ENCODE measurements around the gene ILF2.

ILF2 gene

DNA sequence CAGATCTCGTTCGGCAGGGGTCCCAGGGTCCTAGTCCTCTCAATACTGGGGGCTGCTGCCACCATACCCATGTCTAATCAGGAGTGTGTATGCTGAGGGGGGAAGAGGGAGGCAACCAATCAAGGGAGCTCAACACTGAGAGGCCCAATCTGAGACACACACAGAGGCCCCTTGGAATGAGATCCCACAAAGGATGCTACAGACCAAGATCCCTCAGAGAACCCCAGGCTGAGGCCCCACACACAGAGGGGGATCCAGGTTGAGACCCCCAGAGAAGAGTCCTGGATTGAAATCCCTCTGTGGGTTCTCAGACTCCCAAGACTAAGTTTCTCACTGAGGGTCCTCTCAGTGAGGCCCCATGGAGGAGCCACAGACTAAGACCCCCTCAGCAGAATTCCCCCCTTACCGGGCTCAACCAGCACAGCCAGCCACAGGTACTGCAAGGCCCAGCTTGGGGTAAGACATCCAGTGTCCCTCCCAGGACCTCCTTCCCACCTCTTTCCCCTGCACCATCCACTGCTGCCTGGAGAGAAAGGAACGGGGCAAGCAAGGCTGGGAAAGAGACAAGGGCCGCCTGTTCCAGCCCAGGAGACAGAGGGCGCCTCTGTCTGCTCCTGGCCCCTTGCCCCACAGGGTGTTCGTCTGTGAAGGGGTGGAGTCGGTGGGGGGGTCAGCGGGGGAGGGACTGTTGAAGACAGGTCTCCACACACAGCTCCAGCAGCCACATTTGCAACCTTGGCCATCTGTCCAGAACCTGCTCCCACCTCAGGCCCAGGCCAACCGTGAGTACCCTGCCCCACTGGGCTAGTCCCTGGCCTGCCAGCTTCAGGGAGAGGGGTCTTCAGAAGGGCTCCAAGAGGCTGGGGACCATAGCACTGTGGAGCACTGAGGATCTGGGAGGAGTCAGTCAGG lies 42.8 kb downstream of the ILF2 start, which contains the start of gene S100A1:
TSS of gene S100A1 (plus strand) at position 720 of the 912 bp plus-strand sequence. CDS start 2,088 bp downstream, outside the sequence.
- DNase-seq (ENCODE audit: low read depth) = no peak

DNA sequence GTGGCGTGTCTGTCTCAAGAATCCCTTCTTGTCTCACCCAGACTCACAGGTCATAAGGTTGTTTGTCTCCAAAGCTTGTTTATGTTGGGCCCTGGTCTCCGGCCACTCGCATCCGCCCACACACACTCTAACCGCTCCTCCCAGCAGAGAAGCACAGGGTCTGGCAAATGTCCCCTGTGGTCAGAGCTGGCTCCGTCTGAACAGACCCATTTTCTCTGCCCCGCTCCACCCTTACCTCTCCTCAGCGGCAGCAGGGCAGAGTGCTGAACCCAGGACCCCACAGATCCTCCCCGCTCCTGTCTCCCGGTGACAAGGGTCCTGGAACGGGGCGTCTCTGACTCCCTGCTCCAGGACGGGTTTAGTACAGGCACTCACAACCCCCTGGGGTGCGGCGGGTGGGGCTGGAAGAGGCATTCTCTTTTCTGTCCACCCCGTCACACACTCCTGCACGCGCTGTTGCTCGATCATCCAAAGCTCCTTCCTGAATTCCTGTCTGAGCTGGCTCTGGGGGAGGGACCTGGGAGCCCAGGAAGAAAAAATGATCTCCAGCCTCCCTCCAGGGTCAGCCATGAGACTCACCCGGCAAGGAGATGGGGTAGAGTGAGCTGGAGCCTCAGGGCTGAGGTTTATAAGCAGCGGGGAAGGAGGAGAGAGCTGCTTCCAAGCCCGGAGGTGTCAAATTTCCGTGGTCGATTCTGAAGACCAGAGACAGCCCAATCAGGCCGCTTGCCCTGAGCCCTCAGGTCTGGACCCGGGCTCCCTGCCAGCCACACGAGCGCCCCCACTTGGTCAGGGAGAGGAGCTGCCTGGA lies 43.7 kb downstream of the ILF2 start, which contains the start of gene S100A13:
TSS of gene S100A13 (minus strand) at position 602 of the 811 bp plus-strand sequence. CDS start 1,033 bp downstream, outside the sequence.
- DNase-seq (ENCODE audit: low read depth) = peak; percentile 83

DNA sequence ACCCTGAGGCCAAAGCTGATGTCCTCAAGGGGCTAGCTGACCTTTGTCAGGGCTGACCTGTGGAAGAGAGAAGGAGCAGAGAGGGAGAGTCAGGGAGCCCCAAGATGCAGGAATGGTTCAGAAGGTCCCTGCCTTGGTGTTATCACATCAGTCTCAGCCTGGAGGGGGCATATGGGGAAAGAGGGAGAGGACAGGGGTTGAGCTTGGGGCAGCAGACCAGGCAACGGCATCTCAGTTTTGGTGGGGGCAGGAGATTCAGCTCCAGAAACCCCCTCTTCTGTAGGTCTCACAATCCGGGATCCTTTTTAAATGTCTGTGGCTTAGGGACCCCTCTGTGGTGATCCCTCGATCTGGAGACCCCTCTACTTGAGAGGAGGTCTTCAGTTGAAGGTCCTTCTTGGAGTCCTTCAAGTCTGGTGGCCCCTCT lies 44.3 kb downstream of the ILF2 start:
- DNase-seq (ENCODE audit: low read depth) = no peak

DNA sequence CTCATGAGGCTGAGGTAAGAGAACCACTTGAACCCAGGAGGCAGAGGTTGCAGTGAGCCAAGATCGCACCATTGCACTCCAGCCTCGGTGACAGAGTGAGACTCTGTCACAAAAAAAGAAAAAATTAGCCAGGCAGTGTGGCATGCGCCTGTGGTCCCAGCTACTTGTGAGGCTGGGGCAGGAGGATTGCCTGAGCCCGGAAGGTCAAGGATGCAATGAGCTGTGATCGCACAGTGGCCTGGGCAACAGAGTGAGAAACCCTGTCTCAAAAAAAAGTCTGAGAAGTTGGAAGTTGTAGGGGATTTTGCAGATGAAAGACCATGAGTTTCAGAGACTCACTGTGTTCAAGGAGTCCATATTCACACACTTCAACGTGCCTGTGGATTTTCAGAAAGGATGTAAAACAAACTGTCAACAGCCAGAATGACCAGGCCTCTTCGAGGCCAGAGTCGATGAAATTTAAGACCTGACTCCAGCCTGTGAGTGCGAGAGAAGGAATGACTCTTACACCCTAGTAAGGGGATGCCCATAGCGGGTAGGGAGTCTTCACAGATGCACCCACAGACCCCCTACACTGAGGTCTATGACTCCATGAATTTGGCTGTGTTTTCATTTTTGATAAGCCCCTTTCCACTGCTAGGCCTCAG lies 45.7 kb downstream of the ILF2 start:
- DNase-seq (ENCODE audit: low read depth) = no peak

DNA sequence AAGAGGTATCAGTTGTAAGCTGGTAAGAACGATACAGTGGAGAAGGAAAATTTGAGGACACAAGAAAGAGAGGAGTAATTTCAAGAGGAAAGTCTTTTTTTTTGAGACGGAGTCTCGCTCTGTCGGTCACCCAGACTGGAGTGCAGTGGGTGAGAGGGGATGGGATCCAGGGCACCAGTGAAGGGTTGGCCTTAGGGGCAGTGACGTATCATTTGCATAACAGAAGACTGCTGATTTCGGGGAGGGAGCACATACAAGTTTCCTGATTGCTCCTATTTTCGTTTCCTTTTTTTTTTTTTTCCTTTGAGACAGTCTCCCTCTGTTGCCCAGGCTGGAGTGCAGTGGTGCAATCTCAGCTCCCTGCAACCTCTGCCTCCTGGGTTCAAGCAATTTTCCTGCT lies 47.7 kb downstream of the ILF2 start:
- no peak for DNase-seq (ENCODE audit: low read depth)

DNA sequence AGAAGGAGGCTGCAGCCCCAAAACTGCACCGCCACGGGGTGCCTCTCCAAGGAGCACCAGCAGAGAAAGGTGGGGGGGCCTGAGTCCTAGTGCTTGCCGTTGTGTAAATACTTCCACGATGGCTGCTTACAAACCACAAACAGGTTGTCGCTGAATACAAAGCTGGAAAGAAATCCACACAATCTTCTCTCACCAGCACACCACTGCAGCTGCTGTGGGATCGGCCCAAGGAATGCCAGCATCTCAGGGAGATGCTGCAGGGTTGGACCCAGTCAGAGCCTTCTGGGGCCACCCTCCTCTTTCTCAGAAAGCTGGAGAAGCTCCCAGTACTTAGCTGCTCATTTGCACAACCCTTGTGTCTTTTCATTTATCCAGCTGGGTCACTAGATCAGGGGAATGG lies 51.6 kb downstream of the ILF2 start:
- DNase-seq (ENCODE audit: low read depth) = no peak

DNA sequence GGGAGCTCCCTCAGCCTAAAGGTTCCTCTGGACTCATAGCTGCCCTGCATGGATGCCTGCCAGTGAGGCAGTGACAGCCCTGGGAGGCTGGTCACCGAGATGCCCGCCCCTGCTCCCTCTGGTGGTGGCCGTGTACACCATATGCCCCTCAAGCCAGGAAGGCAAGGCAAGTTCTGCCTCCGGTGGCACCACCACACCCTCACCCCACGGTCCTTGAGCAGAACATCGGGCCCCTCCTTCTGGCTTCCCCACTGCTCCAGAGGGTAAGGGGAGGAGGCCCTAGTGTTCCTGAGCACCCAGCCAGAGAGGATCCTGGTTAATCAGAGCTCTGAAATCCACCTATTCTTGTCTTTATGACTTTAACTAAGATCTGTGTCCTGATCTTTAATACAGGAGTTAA lies 53.1 kb downstream of the ILF2 start:
- no peak for DNase-seq (ENCODE audit: low read depth)

DNA sequence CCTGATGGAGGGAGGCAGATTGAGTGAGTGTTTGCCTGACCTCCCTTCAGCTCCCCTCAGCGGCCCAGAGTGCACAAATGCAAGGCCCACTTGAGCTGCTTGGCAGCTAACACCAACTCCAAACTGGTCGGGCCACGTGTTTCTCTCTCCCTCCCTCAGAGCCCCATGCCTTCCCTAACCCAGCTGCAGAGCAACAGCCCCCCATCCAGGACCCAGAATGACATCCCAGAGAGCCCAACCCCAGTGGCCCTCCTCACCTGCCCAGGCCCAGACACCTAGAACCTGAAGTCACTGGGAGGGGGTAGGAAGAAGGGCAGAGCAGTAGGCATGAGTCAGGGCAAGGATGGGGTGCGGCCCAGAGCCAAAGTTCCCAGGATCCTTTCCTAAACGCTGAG lies 53.9 kb downstream of the ILF2 start:
- no peak for DNase-seq (ENCODE audit: low read depth)

DNA sequence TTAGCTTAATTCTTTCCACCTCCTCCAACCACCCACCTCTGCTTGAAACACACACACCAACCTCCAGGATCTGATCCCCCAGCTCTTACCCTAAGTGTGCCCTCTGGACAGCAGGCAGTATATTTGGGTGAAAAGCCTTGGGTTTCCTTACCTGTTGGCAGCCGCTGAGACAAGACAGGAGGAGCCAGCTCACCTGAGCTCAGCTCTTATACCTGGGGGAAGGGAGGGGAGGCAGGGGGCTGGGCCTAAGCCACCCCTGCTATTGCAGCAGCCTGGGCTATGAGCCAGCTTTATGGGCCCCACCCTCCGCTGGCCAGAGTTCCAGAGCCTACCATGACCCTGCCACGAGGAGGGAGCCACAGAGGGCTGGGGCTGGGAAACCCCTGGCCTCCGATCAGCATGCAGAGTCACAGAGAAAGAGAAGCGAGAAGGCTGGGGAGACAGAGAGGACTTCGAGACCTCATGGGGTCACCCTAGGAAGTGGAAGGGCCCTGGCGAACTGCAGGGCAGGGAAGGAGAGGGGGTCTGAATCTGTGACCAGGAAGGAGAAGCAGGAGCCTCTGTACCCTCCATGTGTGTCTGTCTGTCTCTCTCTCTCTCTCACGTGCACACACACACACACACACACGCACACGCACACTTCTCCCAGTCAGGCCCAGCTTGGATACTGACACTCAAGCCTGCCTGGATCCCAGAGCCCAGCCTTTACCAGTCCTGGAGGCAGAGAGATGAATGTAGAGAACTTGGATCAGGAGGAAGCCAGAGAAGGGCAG lies 54.5 kb downstream of the ILF2 start, which contains the start of gene S100A14:
TSS of gene S100A14 (minus strand) at position 182 of the 773 bp plus-strand sequence. CDS start 467 bp downstream, outside the sequence.
- DNase-seq (ENCODE audit: low read depth) = no peak

- no peak for DNase-seq (ENCODE audit: low read depth)
These were observed 55.4 kb downstream of the ILF2 start for GRCh38 chr1:153615406-153615805.

DNA sequence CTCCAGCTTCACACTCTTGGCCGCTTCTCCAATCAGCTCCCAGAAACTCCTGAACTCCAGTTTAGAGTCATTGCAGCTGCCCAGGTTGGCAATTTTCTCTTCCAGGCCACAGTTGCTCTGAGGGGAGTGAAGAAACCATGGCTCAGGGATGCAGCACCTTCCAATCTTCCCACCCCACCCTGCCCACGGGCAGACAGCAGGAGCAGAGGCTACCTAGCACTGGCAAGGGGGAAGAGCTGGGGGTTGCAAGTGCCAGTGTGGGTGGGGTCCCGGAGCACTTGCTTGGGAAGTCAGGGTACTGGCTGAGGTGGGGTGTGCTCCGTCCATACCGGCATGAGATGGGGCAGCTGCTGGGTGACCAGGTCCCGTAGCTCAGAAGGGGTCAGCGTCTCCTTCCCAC lies 55.9 kb downstream of the ILF2 start:
- no peak for DNase-seq (ENCODE audit: low read depth)

DNA sequence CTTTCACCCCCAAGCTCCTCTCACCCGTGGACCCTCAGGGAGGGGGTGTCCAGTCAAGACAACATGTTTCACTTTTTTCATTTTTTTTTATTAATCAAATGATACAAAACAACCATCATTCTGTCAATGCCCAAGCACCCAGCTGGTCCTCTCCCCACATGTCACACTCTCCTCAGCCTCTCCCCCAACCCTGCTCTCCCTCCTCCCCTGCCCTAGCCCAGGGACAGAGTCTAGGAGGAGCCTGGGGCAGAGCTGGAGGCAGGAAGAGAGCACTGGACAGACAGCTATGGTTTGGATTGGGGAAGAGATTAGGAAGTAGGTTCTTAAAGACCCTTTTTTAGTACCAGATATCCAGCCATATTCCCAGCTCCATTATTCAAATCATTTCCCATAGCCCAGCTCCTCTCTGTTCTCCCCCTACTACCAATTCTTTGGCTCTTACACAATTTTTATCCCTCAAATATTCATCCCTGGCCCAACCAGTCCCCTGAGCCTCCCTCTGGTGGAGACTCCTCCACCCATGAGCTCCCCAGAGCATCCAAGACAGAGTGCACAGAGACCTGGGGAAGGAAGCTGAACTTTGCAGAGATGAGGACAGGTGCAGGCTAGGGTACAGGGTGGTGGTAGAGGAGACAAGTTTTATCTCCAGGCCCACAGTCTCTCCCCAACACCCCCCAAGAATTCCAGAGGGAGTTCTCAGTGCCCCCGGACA lies 56.4 kb downstream of the ILF2 start:
- no peak for DNase-seq (ENCODE audit: low read depth)

- DNase-seq (ENCODE audit: low read depth) = no peak
These were observed 57.4 kb downstream of the ILF2 start for GRCh38 chr1:153613406-153613805.

- DNase-seq (ENCODE audit: low read depth) = no peak
These were observed 58.0 kb downstream of the ILF2 start, which contains the start of gene S100A16 for GRCh38 chr1:153612755-153613331. TSS of gene S100A16 (minus strand) at chr1:153613137. CDS start at chr1:153608151, 4,986 bp downstream.

DNA sequence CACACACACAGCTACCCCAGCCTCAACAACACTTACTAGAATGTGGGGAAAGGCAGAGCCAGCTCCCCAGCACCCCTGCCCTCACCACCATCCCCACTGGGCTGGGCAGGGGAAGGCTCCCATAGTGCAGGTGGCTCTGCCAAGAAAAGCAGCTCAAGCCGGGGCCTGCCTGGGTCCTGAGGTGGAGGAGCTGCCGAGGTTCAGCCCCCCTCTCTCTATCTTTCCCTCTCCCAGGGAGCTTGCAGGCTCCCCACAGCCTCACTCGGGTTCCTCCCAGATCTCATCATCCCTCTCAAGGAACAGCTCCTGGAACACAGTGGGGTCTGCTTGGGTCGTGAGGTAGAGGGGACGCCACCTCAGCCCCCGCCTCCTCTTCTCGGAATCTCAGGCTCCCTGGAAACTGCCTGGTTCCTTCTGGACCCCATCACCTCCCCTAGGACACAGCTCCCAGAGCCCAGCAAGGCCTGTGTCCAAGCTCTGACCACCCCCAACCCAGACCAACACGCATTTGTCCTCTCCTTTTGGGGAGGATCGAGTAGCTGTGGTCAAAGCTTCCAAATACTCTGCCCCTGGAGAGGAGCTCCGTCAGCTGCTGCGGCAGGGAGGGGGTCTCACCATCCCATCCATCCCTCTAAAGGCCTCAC lies 58.6 kb downstream of the ILF2 start:
- no peak for DNase-seq (ENCODE audit: low read depth)
